ENCODE data around the gene PANK1. TPM values are rescaled to one million over a fixed set of nuclear protein-coding genes. Genes with fewer than 3 reads are reported as not detected.
A peak's percentile ranks its signal among the peaks of the same experiment; 100 is the strongest.

The PANK1 gene
- total RNA-seq (2021; fragmentation: NEBNext Ultra II Directional; extraction: Animal tissue kit (Norgen Biotek cat#: 25700)) = 39.1 and 40.4 TPM in 2 replicates
- polyA plus RNA-seq (2011; rRNA removed) = 11.3 and 18.5 TPM in 2 replicates
- 18.1 TPM for polyA plus RNA-seq (2011; cell fraction: cytosol; rRNA removed)
- polyA plus RNA-seq (2011; cell fraction: nucleus; rRNA removed) = 12.0 TPM
- 24.6 to 36.4 TPM (median 26.5 TPM) in 4 replicates for polyA plus RNA-seq (2012, experiment 1 of 2)
- 5.1 TPM for polyA plus RNA-seq (2012, experiment 2 of 2)
- 22.6 TPM for polyA plus RNA-seq (2013, experiment 1 of 2)
- 22.8 TPM for polyA plus RNA-seq (2013, experiment 2 of 2)
- polyA minus RNA-seq (2011; rRNA and poly(A)+ RNA removed) = 51.7 and 58.1 TPM in 2 replicates
- 15.3 TPM for polyA minus RNA-seq (2011; cell fraction: cytosol; rRNA and poly(A)+ RNA removed)
- 33.0 TPM for polyA minus RNA-seq (2011; cell fraction: nucleus; rRNA and poly(A)+ RNA removed)
- long read RNA-seq, experiment 1, full-length matches to known transcripts = 21 of 55 reads
- long read RNA-seq, experiment 1, partial matches to known transcripts = 17 of 55 reads
- long read RNA-seq, experiment 1, other reads (novel, unspliced or antisense) = 17 of 55 reads
- long read RNA-seq, experiment 2, partial matches to known transcripts = 8 of 16 reads
- long read RNA-seq, experiment 2, other reads (novel, unspliced or antisense) = 6 of 16 reads

GRCh38 chr10:89644967-89645741 is at the start of gene PANK1:
PANK1 (minus strand) TSS chr10:89645242; CDS start chr10:89644891, 351 bp downstream.
- Histone ChIP-seq H3K4me2 (ENCODE audit: insufficient read depth in 1 of 2, low read depth in 2 of 2, low read length in 2 of 2) (peak within 1 kb of the TSS; percentile 87 to 91), H3K14ac (ENCODE audit: insufficient read length) (no peak within 1 kb of the TSS), H3K79me2 (ENCODE audit: control insufficient read depth in 1 of 2, insufficient read depth in 2 of 2, low read length in 2 of 2) (peaks cover 21 to 43% of the 10 kb centered on the region in 2 experiments), H3K23ac (ENCODE audit: insufficient read length) (no peak within 1 kb of the TSS), H3K23me2 (ENCODE audit: low read depth, low read length) (peaks cover 5% of the 10 kb centered on the region; the same call in 1 of the 2 replicates), H3K36me3 (ENCODE audit: control insufficient read depth in 2 of 4, insufficient read depth in 4 of 4, low read length in 3 of 4) (no peaks in the 10 kb centered on the region), H2BK120ac (replicated peaks; ENCODE audit: low read depth, low read length) (peak within 1 kb of the TSS; percentile 39), H2AFZ (ENCODE audit: low read length) (peak within 1 kb of the TSS; percentile 79), H3K4ac (replicated peaks; ENCODE audit: insufficient read length, low read depth, low read length) (peak within 1 kb of the TSS; percentile 87), H3K79me1 (ENCODE audit: low read depth, low read length) (peaks cover 3% of the 10 kb centered on the region; the same call in 1 of the 2 replicates), H3K56ac (replicated peaks; ENCODE audit: insufficient read length, low read depth, low read length) (peak within 1 kb of the TSS; percentile 90), H4K5ac (ENCODE audit: insufficient read length, low read depth, low read length) (peak within 1 kb of the TSS; percentile 88), H3K4me3 (ENCODE audit: extremely low read depth in 1 of 4, insufficient read depth in 2 of 4, low read depth in 3 of 4, low read length in 4 of 4) (peak within 1 kb of the TSS; percentile 84 to 93 (median 90)), H2AK5ac (ENCODE audit: low read depth, low read length) (0 out of 2 replicates have a peak within 1 kb of the TSS, but pooled peaks have one; percentile 66), H2BK20ac (ENCODE audit: low read length) (peak within 1 kb of the TSS; percentile 57; the same call in 1 of the 2 replicates), H4K8ac (ENCODE audit: extremely low read depth, insufficient read depth, low read length) (peak within 1 kb of the TSS; percentile 74), H2BK15ac (ENCODE audit: low read length) (0 out of 2 replicates have a peak within 1 kb of the TSS, but pooled peaks have one; percentile 33), H4K20me1 (replicated peaks in 1 of 2; ENCODE audit: control insufficient read depth in 1 of 2, insufficient read depth in 2 of 2, low read length in 2 of 2) (peaks cover 0 to 6% of the 10 kb centered on the region in 2 experiments), H3K9me3 (ENCODE audit: insufficient read depth in 2 of 2, low read depth in 1 of 2, low read length in 1 of 2) (no peaks in the 10 kb centered on the region), H3K27me3 (replicated peaks in 1 of 4; ENCODE audit: control insufficient read depth in 3 of 4, extremely low read depth in 1 of 4, insufficient read depth in 3 of 4, low read length in 3 of 4) (no peaks in the 10 kb centered on the region), H2BK12ac (ENCODE audit: low read depth, low read length) (peak within 1 kb of the TSS; percentile 85), H3K27ac (ENCODE audit: low read depth, low read length) (peak within 1 kb of the TSS; percentile 89), H3K4me1 (replicated peaks in 1 of 4; ENCODE audit: control insufficient read depth in 3 of 4, insufficient read depth in 4 of 4, low read length in 3 of 4) (peaks cover 2 to 13% (median 10%) of the 10 kb centered on the region in 4 experiments; a peak in 6 of 7 replicates), H3K9ac (replicated peaks in 1 of 4; ENCODE audit: extremely low read depth in 1 of 4, low read depth in 3 of 4, low read length in 3 of 4) (peak within 1 kb of the TSS; percentile 85 to 97 (median 87)), H4K91ac (replicated peaks; ENCODE audit: insufficient read length, low read length) (peak within 1 kb of the TSS; percentile 92), H3K18ac (ENCODE audit: extremely low read depth, low read length) (peak within 1 kb of the TSS; percentile 71), H2BK5ac (ENCODE audit: low read depth, low read length) (peak within 1 kb of the TSS; percentile 95)
- FAIRE-seq = no peak
- 4% methylated on average over 36 of the region's 56 CpGs; no CpG with 5 or more reads in 1 of the 2 experiments for WGBS, 2 experiments (ENCODE audit: extremely low coverage in 1 of 2, insufficient coverage in 1 of 2, insufficient read length in 1 of 2, insufficient replicate concordance in 2 of 2, low coverage in 1 of 2, low lambda C conversion rate in 2 of 2, missing lambda C conversion rate in 1 of 2)
- CTCF ChIA-PET (ENCODE audit: partially characterized antibody) = no interaction called here
- POLR2A ChIA-PET (ENCODE audit: partially characterized antibody) = interaction anchor here (0.6 to 5.7 kb wide), 15 partner anchors 11 to 653 kb away, joined by 3 to 79 read pairs (median 6); partner anchors contain the start of gene KIF20B
- peak in 1 of 2 experiments; percentile 88 for DNase-seq (ENCODE audit: low read depth in 1 of 2, low spot score in 2 of 2)
- TF ChIP-seq NANOG (IDR thresholded peaks at IDR 0.05; ENCODE audit: insufficient read depth, low read depth, low read length, poor library complexity, severe bottlenecking) = no peak
- TF ChIP-seq KDM1A (IDR thresholded peaks at IDR 0.05; ENCODE audit: borderline replicate concordance, low read length) = no peak
- no peak for TF ChIP-seq SAP30 (IDR thresholded peaks at IDR 0.05; ENCODE audit: insufficient read depth, insufficient replicate concordance, low read length)
- TF ChIP-seq E2F6 (IDR thresholded peaks at IDR 0.05) = peak; percentile 32
- no peak for TF ChIP-seq ASH2L (IDR thresholded peaks at IDR 0.05; ENCODE audit: low read length)
- TF ChIP-seq SIN3A (conservative IDR thresholded peaks at IDR 0.05 in 1 of 2, IDR thresholded peaks at IDR 0.05 in 1 of 2; ENCODE audit: low read depth in 1 of 2, low read length in 2 of 2) = 0 out of 4 replicates have a peak, but pooled peaks of 1 of the 2 experiments have one; percentile 37

Measured in H1 (cell line).